GM12865 (cell line): Measurements from ENCODE around the gene NDST1.

ENCODE experiments used
- DNase-seq: peaks from one replicate; pipeline ENCODE4 v3.0.0; 2010; ENCODE audit warnings: low read depth
- H3K4me3 ChIP-seq: 2 replicates; pipeline ENCODE4 v1.5.1; 2011; ENCODE audit warnings: mild to moderate bottlenecking, low read depth, low read length, control low read depth
- TF ChIP-seq, protein P1 (sequence below): IDR thresholded peaks from 2 replicates; pipeline ENCODE4 v1.5.1; 2011; ENCODE audit warnings: low read length, control low read depth, low read depth, inconsistent platforms; ENCODE audit not compliant: insufficient read depth; ENCODE audit errors: missing control alignments

Gene NDST1

DNA sequence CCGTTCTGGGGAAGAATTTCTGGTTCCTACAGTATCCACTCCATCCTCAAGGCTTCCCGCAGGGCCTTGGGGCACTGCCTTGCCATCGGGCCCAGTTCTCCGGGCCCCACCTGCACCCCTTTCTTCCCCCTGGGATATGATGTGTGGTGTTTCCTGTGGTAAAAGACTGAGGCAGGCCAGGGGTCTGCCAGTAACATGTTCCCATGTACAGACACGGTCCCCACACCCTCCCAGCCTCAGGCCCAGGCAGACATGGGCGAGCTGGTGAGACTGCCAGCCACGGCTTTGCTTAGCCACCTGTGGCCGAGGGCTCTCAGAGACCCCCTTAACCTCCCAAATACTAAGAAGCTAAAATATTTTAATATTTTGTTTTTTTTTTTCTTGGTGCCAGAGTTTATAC, 46.0 kb downstream of the NDST1 start:
- H3K4me3 ChIP-seq, result no peak overlapping the region
- TF ChIP-seq, protein P1, sequence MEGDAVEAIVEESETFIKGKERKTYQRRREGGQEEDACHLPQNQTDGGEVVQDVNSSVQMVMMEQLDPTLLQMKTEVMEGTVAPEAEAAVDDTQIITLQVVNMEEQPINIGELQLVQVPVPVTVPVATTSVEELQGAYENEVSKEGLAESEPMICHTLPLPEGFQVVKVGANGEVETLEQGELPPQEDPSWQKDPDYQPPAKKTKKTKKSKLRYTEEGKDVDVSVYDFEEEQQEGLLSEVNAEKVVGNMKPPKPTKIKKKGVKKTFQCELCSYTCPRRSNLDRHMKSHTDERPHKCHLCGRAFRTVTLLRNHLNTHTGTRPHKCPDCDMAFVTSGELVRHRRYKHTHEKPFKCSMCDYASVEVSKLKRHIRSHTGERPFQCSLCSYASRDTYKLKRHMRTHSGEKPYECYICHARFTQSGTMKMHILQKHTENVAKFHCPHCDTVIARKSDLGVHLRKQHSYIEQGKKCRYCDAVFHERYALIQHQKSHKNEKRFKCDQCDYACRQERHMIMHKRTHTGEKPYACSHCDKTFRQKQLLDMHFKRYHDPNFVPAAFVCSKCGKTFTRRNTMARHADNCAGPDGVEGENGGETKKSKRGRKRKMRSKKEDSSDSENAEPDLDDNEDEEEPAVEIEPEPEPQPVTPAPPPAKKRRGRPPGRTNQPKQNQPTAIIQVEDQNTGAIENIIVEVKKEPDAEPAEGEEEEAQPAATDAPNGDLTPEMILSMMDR, result no peak
- DNase-seq, result no peak

DNA sequence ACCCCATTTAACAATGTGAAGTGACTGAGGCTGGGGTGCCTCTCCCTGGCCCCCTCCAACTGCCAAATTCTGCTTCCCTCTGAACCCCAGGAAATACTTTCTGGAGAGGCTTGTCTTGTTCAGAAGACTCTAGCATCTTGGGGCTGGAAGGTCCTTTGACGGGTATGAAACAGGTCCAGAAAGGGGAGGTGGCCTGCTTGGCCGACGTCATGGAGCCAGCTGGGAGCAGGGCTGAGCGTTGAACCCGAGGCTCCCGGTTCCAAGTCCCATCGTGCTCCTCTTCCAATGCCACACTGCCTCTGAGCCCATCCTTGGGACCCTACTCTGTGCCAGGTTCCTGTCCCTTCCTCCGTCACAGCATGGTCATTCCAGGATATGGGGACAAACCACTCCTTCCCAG, 46.9 kb downstream of the NDST1 start:
- TF ChIP-seq, protein P1, result no peak
- no peak for DNase-seq
- H3K4me3 ChIP-seq, result no peak overlapping the region

DNA sequence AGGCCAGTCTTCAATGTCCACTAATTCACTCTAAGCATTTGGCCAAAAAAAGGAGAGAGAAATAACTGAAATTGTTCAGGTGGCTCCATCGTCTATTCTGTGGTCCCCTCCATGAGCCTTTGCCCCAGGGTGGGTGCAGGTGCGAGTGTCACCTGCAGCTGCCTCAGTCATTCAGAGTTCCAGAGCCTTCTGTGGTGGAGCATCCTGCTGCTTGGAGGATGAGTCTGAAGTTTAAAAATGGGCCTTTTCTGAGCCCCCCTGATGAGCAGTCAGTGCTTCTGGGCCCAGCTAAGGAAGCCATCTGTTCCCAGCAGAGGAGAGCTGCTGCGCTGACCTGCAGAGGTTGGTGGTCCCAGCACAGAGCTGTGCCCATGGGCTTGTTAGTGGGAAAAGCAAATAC, 48.2 kb downstream of the NDST1 start:
- no peak overlapping the region for H3K4me3 ChIP-seq
- TF ChIP-seq, protein P1, result no peak
- DNase-seq, result no peak

DNA sequence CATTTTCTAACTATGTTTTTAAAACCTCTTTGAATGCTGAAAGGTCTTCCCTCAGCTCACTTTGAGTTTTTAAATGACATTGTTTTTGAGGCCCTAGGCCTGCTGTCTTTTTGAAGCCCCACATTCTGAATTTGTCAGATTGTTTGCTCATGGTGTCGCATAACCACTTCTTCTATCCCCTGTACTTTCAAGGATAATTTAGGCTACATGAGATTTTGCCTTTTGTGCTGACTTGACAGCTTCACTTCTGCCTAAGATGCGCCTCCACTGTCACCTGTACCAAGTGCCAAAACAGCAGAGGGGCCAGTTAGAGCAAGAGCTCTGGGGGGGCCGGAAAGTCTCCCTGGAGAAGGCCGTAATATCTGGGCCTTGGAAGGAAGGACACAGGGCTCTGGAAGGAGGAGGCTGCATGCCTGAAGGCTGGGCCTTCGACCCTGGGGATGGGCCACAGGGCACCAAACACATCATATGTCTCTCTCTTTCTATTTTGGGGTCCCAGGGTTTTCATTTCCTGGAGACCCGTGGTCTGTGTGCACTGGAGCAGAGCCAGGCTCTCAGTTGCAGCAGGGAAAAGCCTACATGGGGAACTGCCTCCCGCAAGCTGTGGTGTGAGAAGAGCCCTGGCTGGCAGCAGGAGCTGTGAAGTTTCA, 49.1 kb downstream of the NDST1 start:
- TF ChIP-seq, protein P1, result no peak
- H3K4me3 ChIP-seq, result no peak overlapping the region
- peak; percentile 51 for DNase-seq

DNA sequence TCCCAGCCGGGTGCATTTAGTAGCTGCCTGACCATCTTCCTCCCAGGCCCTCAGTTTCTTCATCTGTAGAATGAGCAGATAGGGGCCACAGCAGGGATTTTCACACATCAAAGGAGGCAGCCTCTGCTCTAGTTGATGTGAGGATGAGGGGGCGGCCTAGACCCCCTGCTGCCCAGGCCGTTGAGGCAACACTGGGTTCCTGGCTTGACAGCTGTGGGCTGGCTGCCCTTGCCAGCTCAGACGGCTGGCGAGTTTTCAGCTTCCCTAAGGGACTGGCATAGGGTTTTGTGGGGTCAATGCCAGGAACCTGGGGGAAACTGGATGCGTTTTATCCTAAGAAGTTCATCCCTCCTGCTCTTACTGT, 49.6 kb downstream of the NDST1 start:
- TF ChIP-seq, protein P1, result no peak
- DNase-seq, result no peak
- no peak overlapping the region for H3K4me3 ChIP-seq

DNA sequence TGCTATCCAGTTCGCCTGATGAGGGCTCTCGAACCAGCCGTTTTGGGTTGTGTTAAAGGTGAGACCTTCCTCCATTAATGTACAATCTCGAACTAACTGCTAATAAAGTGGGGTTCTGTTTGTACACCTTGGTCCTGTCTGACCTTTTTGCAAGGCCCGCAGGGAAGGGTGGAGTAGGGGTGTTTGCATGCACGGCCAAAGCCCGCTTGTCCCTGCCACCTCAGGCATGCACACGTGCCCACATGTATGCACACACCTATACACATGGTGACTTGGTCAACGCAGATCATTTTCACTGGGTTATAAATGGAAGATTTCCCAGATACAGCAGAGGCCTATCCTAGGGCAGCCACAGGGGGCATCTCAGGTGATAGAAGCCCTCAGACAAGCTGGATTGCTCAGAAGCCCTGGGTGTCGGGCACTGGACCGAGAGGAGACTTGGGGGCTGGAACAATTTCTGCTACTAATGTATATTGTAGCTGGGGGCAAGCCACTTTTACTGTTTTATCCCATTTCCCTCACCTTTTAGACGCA, 50.2 kb downstream of the NDST1 start:
- DNase-seq, result no peak
- no peak overlapping the region for H3K4me3 ChIP-seq
- TF ChIP-seq, protein P1, result no peak

DNA sequence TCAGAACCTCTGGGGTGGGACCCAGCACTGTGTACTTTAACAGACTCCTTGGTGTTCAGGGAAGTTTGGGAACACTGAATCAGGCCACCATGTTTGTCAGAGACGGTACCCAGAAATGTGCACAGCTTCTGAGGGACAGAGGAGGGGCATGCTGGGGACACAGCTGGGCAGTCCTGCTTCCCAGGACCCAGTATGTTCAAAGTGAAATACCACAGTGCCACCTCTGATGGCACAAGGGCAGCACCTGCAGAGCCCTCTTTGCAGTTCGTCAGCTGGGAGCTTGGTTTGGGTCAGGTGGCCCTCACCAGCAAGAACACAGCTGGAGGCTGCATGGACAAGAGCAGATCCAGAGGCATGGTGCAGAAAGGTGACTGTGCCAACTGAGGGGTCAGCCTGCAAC, 51.2 kb downstream of the NDST1 start:
- DNase-seq, result no peak
- no peak overlapping the region for H3K4me3 ChIP-seq
- TF ChIP-seq, protein P1, result no peak
